GM19455 (cell line): ENCODE data around the gene LRP1.

Experiments
- ATAC-seq: cut with Tn5 transposase; IDR thresholded peaks from one replicate; pipeline ENCODE4 v1.9.1; 2021; ENCODE audit not compliant: unreplicated experiment

LRP1 gene

GRCh38 chr12:57190037-57190436, 61.8 kb downstream of the LRP1 start:
- ATAC-seq = no peak

- no peak for ATAC-seq
These were observed 62.5 kb downstream of the LRP1 start for GRCh38 chr12:57190821-57191220.

GRCh38 chr12:57191410-57191809, 63.1 kb downstream of the LRP1 start:
- ATAC-seq = no peak

DNA sequence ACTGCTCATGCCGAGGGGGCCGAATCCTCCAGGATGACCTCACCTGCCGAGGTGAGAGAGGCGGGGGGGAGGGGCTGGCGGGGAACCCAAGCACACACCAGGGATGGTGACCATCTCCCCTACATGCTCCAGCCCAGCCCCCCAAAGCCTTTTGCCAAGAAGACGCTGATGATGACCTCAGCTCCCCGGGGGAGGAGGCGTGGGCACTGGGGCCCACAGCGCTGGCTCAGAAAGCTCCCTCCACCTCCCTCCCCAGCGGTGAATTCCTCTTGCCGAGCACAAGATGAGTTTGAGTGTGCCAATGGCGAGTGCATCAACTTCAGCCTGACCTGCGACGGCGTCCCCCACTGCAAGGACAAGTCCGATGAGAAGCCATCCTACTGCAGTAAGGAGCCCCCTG, 64.6 kb downstream of the LRP1 start:
- ATAC-seq = no peak

DNA sequence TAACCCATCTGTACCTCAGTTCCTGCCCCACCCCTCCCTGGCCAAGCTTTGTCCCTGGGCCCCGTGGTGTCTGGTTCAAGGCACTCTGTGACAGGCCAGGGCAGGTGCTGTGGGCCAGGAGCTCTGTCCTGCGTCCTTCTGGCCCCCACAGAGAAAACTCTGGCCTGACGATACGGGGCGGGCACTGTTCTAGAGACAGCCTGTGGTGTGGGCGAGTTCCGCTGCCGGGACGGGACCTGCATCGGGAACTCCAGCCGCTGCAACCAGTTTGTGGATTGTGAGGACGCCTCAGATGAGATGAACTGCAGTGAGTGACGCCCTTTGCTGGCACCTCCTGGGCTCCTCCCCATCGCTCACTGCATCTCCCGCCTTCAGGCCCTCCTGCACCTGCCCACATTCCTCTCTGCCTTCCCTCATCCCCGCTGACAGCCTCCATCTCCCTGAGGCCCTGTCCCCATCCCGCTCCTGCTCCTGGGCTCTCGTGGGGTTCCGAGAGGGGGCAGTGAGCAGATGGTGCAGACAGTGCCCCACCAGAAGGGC, 65.5 kb downstream of the LRP1 start:
- ATAC-seq = no peak

GRCh38 chr12:57194253-57194652, 66.0 kb downstream of the LRP1 start:
- ATAC-seq = no peak

GRCh38 chr12:57195186-57195585, 66.9 kb downstream of the LRP1 start:
- no peak for ATAC-seq

DNA sequence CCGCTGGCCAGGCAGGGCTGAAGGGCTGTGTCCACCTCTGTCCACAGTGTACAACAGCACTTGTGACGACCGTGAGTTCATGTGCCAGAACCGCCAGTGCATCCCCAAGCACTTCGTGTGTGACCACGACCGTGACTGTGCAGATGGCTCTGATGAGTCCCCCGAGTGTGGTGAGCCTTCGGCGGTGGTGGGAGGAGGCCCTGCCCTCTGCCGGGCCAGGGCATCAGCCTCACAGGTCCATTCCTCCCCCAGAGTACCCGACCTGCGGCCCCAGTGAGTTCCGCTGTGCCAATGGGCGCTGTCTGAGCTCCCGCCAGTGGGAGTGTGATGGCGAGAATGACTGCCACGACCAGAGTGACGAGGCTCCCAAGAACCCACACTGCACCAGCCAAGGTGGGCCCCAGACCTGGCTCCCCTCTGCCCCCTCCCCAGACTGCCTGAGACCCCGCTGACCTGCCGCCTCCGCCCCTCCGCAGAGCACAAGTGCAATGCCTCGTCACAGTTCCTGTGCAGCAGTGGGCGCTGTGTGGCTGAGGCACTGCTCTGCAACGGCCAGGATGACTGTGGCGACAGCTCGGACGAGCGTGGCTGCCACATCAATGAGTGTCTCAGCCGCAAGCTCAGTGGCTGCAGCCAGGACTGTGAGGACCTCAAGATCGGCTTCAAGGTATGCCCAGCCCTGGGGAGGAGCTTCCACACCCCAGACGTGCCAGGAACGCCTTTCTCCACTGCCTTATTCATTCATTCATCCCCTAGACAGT, 67.5 kb downstream of the LRP1 start:
- ATAC-seq = no peak

DNA sequence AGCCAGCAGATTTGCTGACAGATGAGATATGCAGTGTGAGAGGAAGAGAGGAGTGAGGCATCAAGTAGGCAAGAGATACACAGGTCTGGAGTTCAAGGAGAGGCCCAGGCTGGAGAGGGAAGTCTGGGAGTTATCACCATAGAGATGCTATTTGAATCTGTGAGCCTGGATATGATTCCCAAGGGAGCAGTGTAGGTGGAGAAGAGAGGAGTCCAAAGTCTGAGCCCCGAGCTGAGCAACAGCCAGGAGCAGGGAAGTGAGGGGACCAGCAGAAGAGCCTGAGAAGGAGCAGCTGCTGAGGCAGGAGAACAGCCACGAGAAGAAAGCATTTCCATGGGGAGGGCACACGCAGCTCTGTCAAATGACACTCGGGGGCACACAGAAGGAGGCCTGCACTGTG, 68.2 kb downstream of the LRP1 start:
- no peak for ATAC-seq

GRCh38 chr12:57196956-57197355, 68.7 kb downstream of the LRP1 start:
- no peak for ATAC-seq

GRCh38 chr12:57198329-57198728, 70.0 kb downstream of the LRP1 start:
- no peak for ATAC-seq

GRCh38 chr12:57199191-57199590, 70.9 kb downstream of the LRP1 start:
- ATAC-seq = no peak

DNA sequence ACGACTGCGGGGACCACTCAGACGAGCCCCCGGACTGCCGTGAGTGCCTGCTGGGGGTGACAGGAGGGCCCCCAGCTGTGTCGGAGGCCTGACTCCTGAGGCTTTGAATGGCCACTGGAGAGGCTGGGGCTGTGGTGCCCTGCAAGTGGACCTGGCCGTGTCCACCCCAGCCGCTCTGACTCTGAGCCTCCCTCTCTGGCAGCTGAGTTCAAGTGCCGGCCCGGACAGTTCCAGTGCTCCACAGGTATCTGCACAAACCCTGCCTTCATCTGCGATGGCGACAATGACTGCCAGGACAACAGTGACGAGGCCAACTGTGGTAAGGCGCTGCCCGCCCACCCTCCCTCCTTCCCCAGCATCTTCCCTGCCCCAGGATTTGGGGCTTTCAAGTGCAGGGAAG, 72.2 kb downstream of the LRP1 start:
- ATAC-seq = no peak

DNA sequence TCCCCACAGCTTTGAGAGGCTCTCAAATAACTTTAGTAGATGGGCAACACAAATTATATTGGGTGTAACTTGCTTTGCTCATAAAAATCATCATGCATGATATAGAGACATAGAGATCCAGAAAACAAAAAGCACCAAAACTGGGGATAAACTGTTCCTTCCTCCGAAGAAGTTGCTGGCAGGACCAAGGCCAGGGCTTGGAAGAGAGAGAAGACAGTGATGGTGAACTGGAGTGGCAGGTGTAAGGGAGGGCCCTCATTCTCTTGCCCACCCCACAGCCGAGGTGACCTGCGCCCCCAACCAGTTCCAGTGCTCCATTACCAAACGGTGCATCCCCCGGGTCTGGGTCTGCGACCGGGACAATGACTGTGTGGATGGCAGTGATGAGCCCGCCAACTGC, 72.9 kb downstream of the LRP1 start:
- ATAC-seq = no peak

GRCh38 chr12:57201631-57202030, 73.3 kb downstream of the LRP1 start:
- no peak for ATAC-seq

- ATAC-seq = no peak
These were observed 74.0 kb downstream of the LRP1 start for GRCh38 chr12:57202321-57202720.

- ATAC-seq = no peak
These were observed 74.9 kb downstream of the LRP1 start for GRCh38 chr12:57203201-57203600.

- no peak for ATAC-seq
These were observed 75.5 kb downstream of the LRP1 start for GRCh38 chr12:57203791-57204190.

DNA sequence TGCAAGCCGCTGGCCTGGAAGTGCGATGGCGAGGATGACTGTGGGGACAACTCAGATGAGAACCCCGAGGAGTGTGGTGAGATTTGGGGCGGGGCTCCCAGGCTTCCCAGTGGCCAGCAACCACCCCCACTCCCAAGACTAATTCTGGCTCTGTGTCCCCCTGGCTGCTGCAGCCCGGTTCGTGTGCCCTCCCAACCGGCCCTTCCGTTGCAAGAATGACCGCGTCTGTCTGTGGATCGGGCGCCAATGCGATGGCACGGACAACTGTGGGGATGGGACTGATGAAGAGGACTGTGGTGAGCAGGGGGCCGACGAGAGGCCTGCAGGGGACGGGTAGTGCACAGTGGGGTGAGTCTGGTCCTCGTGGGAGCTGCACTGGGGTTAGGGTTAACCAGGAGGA, 76.2 kb downstream of the LRP1 start:
- ATAC-seq = no peak

DNA sequence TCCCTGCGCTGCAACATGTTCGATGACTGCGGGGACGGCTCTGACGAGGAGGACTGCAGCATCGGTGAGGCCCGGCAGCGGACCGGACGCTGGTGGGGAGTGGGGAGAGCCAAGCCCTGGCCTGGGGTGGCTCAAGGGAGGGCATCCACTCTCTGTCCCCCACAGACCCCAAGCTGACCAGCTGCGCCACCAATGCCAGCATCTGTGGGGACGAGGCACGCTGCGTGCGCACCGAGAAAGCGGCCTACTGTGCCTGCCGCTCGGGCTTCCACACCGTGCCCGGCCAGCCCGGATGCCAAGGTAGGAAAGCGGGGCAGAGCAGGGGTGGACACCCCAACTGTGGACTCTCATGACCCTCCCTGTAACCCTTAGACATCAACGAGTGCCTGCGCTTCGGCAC, 76.9 kb downstream of the LRP1 start:
- no peak for ATAC-seq

DNA sequence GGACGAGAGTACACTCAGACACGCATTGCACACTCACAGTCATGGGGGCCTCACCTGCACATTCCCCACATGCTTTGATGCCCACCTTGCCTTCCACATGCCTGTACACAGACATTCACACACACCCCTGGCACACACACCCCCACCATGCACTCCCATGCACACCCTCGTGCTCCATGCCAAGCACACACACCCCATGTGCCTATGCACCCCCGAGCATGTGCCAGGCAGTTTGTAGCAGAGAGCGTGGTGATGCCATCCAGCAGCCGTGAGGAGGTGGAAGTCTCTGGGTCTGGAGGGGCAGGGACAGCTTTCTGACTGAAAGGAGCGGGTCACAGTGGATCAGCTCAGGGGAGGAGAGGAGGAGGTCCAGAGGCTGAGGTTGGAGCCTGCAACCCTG, 77.6 kb downstream of the LRP1 start:
- ATAC-seq = no peak

DNA sequence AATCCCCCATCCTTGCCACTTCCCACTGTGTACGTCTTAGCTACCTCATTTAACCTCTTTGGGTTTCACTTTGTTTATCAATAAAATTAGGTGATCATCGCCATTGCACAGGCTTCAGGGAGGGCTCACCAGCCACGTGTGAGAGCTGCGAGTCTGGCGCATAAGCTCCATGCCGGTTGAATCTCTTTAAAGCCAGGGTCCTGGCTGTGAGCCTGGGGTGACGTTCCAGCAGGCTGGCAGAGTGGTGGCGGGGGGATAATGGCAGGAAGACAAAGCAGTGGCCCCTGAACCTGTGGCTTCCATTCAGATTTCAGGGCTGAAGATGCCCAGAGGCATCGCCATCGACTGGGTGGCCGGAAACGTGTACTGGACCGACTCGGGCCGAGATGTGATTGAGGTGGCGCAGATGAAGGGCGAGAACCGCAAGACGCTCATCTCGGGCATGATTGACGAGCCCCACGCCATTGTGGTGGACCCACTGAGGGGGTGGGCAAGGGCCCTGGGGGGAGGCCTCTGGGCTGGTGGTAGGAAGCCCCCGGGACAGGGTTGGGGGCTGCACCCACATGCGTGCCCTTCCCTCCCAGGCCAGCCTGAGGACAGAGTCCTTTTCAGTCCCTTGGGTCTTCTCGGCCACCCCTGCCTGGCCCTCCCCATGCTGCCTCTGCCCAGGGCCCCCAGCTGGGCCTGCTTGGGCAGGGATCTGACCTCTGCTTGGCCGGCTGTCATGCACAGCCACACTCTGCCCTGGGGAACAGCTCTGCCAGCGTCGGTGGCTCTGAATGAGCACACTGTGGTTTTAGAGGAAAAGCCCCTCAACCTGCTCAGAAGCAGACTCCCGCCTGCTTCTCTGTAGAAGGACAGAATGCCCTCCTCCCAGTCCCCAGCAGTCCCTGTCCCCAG, 79.7 kb downstream of the LRP1 start:
- no peak for ATAC-seq
